ENCODE data around the gene OIT3. TPM values are rescaled to one million over a fixed set of nuclear protein-coding genes. Genes with fewer than 3 reads are reported as not detected.

OIT3 gene
- total and polyA plus RNA-seq, 2 of the 8 experiments (the other 6 are each of a cell fraction or from before 2014, with no cell fraction given) = not detected

DNA sequence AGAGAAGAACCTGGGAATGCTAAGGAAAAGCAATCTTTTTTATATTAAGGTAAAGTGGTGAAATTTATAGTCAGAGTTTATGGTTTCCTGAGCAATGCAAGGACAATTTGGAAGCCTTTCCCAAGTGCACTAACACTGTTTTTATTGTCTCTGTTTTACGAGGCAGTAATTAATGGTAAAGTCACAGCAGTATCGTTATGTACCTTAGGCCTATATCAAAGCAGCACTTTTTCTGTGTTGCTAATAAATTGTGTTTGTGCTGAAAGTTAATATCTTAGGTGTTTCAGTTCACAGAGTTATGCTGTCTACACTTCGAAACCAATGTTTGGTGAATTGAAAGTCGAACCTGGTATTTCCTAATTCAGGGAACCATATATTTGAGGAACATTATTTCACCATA lies 19.2 kb downstream of the OIT3 start:
- H4K5ac ChIP-seq (ENCODE audit: insufficient read length, low read depth, low read length) = no peak overlapping the region
- H2BK5ac ChIP-seq (ENCODE audit: low read depth, low read length) = no peak overlapping the region
- no peak overlapping the region for H2BK20ac ChIP-seq (ENCODE audit: low read length)
- H2AFZ ChIP-seq (ENCODE audit: low read length) = no peak overlapping the region
- H3K79me1 ChIP-seq (ENCODE audit: low read depth, low read length) = no peaks in the 10 kb centered on the region
- no peak overlapping the region for H2BK120ac ChIP-seq (replicated peaks; ENCODE audit: low read depth, low read length)
- no peak overlapping the region for H3K18ac ChIP-seq (ENCODE audit: extremely low read depth, low read length)
- H3K79me2 ChIP-seq (ENCODE audit: control insufficient read depth in 1 of 2, insufficient read depth in 2 of 2, low read length in 2 of 2) = no peaks in the 10 kb centered on the region
- peaks cover 0 to 6% (median 0%) of the 10 kb centered on the region in 4 experiments; a peak in 1 of 7 replicates for H3K4me1 ChIP-seq (replicated peaks in 1 of 4; ENCODE audit: control insufficient read depth in 3 of 4, insufficient read depth in 4 of 4, low read length in 3 of 4)
- ChIA-PET POLR2A (ENCODE audit: partially characterized antibody) (interaction anchor here (0.8 kb wide), 1 partner anchor 221 kb away, joined by 3 read pairs; the partner anchor contains the start of gene MCU), CTCF (ENCODE audit: partially characterized antibody) (interaction anchor here (0.5 to 0.6 kb wide), 2 partner anchors 557 to 614 kb away, joined by 4 read pairs; no protein-coding TSS in a partner anchor)
- WGBS, 2 experiments (ENCODE audit: extremely low coverage in 1 of 2, insufficient coverage in 1 of 2, insufficient read length in 1 of 2, insufficient replicate concordance in 2 of 2, low coverage in 1 of 2, low lambda C conversion rate in 2 of 2, missing lambda C conversion rate in 1 of 2) = 87% methylated on average over 4 of the region's 4 CpGs; no CpG with 5 or more reads in 1 of the 2 experiments
- H2AK5ac ChIP-seq (ENCODE audit: low read depth, low read length) = no peak overlapping the region
- H3K36me3 ChIP-seq (ENCODE audit: control insufficient read depth in 2 of 4, insufficient read depth in 4 of 4, low read length in 3 of 4) = no peaks in the 10 kb centered on the region
- H3K9me3 ChIP-seq (ENCODE audit: insufficient read depth in 2 of 2, low read depth in 1 of 2, low read length in 1 of 2) = no peaks in the 10 kb centered on the region
- H2BK15ac ChIP-seq (ENCODE audit: low read length) = no peak overlapping the region
- no peak for DNase-seq (ENCODE audit: low read depth in 1 of 2, low spot score in 2 of 2)
- no peak overlapping the region for H3K4me2 ChIP-seq (ENCODE audit: insufficient read depth in 1 of 2, low read depth in 2 of 2, low read length in 2 of 2)
- no peak overlapping the region for H2BK12ac ChIP-seq (ENCODE audit: low read depth, low read length)
- H4K20me1 ChIP-seq (replicated peaks in 1 of 2; ENCODE audit: control insufficient read depth in 1 of 2, insufficient read depth in 2 of 2, low read length in 2 of 2) = no peaks in the 10 kb centered on the region
- H3K23me2 ChIP-seq (ENCODE audit: low read depth, low read length) = no peaks in the 10 kb centered on the region
- H3K9ac ChIP-seq (replicated peaks in 1 of 4; ENCODE audit: extremely low read depth in 1 of 4, low read depth in 3 of 4, low read length in 3 of 4) = no peak overlapping the region
- H4K8ac ChIP-seq (ENCODE audit: extremely low read depth, insufficient read depth, low read length) = no peak overlapping the region
- no peak overlapping the region for H3K14ac ChIP-seq (ENCODE audit: insufficient read length)
- H3K23ac ChIP-seq (ENCODE audit: insufficient read length) = no peak overlapping the region
- FAIRE-seq = no peak
- no peak overlapping the region for H4K91ac ChIP-seq (replicated peaks; ENCODE audit: insufficient read length, low read length)
- no peak overlapping the region for H3K4ac ChIP-seq (replicated peaks; ENCODE audit: insufficient read length, low read depth, low read length)
- no peak overlapping the region for H3K56ac ChIP-seq (replicated peaks; ENCODE audit: insufficient read length, low read depth, low read length)
- TF ChIP-seq RBBP5 (IDR thresholded peaks at IDR 0.05; ENCODE audit: borderline replicate concordance, low read depth, low read length) (no peak), CHD1 (IDR thresholded peaks at IDR 0.05; ENCODE audit: low read depth, low read length) (no peak), SRF (IDR thresholded peaks at IDR 0.05; ENCODE audit: low read depth, low read length) (no peak), E2F6 (IDR thresholded peaks at IDR 0.05) (no peak), FOSL1 (IDR thresholded peaks at IDR 0.05; ENCODE audit: insufficient read depth, low read depth, low read length) (no peak), SIRT6 (IDR thresholded peaks at IDR 0.05; ENCODE audit: low read length) (no peak), TCF12 (IDR thresholded peaks at IDR 0.05; ENCODE audit: low read depth, low read length) (no peak), SIN3A (conservative IDR thresholded peaks at IDR 0.05 in 1 of 2, IDR thresholded peaks at IDR 0.05 in 1 of 2; ENCODE audit: low read depth in 1 of 2, low read length in 2 of 2) (no peak)
- H3K27ac ChIP-seq (ENCODE audit: low read depth, low read length) = no peak overlapping the region
- no peaks in the 10 kb centered on the region for H3K27me3 ChIP-seq (replicated peaks in 1 of 4; ENCODE audit: control insufficient read depth in 3 of 4, extremely low read depth in 1 of 4, insufficient read depth in 3 of 4, low read length in 3 of 4)
- no peak overlapping the region for H3K4me3 ChIP-seq (ENCODE audit: extremely low read depth in 1 of 4, insufficient read depth in 2 of 4, low read depth in 3 of 4, low read length in 4 of 4)

Measured in H1 (cell line).